ENCODE data around the gene CLCN7. TPM values are rescaled to one million over a fixed set of nuclear protein-coding genes. Genes with fewer than 3 reads are reported as not detected.

Gene CLCN7
- total and polyA plus RNA-seq, 2 experiments from 2014 or later = 17.4 to 53.8 TPM

DNA sequence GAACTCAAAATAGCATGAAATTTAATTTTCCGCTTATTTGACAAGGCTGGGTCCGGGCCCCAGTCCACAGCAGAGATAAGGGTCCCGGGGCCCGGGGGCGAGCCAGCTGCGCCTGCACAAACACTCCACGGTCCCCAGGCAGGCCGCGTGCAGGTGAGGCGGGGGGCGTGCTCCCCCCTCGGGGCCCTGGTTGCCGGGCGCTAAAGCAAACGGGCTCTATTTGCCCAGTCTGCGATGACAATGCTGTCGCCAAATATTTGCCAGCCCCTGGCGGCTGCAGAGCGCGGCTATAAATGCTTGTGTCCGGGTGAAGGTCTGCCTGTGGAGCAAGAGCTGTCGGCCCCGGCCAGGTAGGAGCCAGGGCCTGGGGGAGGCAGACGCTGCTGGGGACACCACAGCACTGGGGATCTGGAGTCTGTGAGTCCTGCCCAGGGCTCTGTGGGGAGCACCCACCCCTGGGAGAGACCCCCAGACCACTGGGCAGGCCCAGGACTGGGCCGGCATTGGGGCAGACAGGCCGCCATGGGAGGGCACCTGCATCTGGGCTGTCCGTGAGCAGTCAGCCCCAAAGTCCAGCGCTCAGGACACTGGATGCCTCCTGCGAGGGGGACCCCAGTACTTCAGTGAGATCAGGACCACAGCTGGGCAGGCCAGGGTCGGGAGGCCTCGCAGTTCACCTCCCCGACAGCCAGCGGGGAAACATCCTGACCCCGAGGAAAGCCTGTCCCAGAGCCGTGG, 43.9 kb downstream of the CLCN7 start, which contains the start of gene PERCC1:
Gene PERCC1, plus strand, starts transcription at position 320 of the 738 bp plus-strand sequence. CDS start 1,516 bp downstream, outside the sequence.
- no peaks in the 10 kb centered on the region for H3K4me1 Mint-ChIP-seq
- Histone ChIP-seq H3K4me1 (ENCODE audit: insufficient read depth) (no peaks in the 10 kb centered on the region), H3F3A (replicated peaks; ENCODE audit: low read depth) (no peaks in the 10 kb centered on the region), H3K36me3 (ENCODE audit: insufficient read depth) (no peaks in the 10 kb centered on the region), H3K79me2 (replicated peaks; ENCODE audit: insufficient read depth) (no peaks in the 10 kb centered on the region), H3K4me2 (no peak within 1 kb of the TSS), H3K9me2 (ENCODE audit: insufficient read depth) (no peaks in the 10 kb centered on the region), H4K20me1 (replicated peaks; ENCODE audit: insufficient read depth) (no peaks in the 10 kb centered on the region), H2AFZ (no peak within 1 kb of the TSS), H3K27me3 (ENCODE audit: insufficient read depth) (no peaks in the 10 kb centered on the region), H3K27ac (ENCODE audit: low read depth) (no peak within 1 kb of the TSS), H3K4me3 (no peak within 1 kb of the TSS)
- no peaks in the 10 kb centered on the region; the same call in 2 of the 3 replicates for H3K9me3 Mint-ChIP-seq
- H3K27ac Mint-ChIP-seq = no peak within 1 kb of the TSS; the same call in 1 of the 2 replicates
- DNase-seq (ENCODE audit: low spot score) (no peak), ATAC-seq (no peak)
- H3K4me3 Mint-ChIP-seq = no peak within 1 kb of the TSS
- no peaks in the 10 kb centered on the region for H3K36me3 Mint-ChIP-seq (ENCODE audit: low read depth)
- no peak for TF ChIP-seq EZH2 (IDR thresholded peaks at IDR 0.05; ENCODE audit: low read depth, unreplicated experiment)
- TF ChIP-seq POLR2AphosphoS5 (IDR thresholded peaks at IDR 0.05; ENCODE audit: low read depth) = no peak
- TF ChIP-seq CREB1 (CRISPR knock-in tag; IDR thresholded peaks at IDR 0.05; ENCODE audit: low read depth) = no peak
- TF ChIP-seq, protein P1, sequence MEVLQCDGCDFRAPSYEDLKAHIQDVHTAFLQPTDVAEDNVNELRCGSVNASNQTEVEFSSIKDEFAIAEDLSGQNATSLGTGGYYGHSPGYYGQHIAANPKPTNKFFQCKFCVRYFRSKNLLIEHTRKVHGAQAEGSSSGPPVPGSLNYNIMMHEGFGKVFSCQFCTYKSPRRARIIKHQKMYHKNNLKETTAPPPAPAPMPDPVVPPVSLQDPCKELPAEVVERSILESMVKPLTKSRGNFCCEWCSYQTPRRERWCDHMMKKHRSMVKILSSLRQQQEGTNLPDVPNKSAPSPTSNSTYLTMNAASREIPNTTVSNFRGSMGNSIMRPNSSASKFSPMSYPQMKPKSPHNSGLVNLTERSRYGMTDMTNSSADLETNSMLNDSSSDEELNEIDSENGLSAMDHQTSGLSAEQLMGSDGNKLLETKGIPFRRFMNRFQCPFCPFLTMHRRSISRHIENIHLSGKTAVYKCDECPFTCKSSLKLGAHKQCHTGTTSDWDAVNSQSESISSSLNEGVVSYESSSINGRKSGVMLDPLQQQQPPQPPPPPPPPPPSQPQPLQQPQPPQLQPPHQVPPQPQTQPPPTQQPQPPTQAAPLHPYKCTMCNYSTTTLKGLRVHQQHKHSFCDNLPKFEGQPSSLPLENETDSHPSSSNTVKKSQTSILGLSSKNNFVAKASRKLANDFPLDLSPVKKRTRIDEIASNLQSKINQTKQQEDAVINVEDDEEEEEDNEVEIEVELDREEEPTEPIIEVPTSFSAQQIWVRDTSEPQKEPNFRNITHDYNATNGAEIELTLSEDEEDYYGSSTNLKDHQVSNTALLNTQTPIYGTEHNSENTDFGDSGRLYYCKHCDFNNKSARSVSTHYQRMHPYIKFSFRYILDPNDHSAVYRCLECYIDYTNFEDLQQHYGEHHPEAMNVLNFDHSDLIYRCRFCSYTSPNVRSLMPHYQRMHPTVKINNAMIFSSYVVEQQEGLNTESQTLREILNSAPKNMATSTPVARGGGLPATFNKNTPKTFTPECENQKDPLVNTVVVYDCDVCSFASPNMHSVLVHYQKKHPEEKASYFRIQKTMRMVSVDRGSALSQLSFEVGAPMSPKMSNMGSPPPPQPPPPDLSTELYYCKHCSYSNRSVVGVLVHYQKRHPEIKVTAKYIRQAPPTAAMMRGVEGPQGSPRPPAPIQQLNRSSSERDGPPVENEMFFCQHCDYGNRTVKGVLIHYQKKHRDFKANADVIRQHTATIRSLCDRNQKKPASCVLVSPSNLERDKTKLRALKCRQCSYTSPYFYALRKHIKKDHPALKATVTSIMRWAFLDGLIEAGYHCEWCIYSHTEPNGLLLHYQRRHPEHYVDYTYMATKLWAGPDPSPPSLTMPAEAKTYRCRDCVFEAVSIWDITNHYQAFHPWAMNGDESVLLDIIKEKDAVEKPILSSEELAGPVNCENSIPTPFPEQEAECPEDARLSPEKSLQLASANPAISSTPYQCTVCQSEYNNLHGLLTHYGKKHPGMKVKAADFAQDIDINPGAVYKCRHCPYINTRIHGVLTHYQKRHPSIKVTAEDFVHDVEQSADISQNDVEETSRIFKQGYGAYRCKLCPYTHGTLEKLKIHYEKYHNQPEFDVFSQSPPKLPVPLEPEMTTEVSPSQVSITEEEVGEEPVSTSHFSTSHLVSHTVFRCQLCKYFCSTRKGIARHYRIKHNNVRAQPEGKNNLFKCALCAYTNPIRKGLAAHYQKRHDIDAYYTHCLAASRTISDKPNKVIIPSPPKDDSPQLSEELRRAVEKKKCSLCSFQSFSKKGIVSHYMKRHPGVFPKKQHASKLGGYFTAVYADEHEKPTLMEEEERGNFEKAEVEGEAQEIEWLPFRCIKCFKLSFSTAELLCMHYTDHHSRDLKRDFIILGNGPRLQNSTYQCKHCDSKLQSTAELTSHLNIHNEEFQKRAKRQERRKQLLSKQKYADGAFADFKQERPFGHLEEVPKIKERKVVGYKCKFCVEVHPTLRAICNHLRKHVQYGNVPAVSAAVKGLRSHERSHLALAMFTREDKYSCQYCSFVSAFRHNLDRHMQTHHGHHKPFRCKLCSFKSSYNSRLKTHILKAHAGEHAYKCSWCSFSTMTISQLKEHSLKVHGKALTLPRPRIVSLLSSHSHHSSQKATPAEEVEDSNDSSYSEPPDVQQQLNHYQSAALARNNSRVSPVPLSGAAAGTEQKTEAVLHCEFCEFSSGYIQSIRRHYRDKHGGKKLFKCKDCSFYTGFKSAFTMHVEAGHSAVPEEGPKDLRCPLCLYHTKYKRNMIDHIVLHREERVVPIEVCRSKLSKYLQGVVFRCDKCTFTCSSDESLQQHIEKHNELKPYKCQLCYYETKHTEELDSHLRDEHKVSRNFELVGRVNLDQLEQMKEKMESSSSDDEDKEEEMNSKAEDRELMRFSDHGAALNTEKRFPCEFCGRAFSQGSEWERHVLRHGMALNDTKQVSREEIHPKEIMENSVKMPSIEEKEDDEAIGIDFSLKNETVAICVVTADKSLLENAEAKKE (CRISPR knock-in tag; IDR thresholded peaks at IDR 0.05) = no peak
- no peak for TF ChIP-seq ZNF114 (CRISPR knock-in tag; IDR thresholded peaks at IDR 0.05)
- no peak for TF ChIP-seq ZNF331 (CRISPR knock-in tag; IDR thresholded peaks at IDR 0.05; ENCODE audit: low read depth)
- no peak for TF ChIP-seq EZH2phosphoT487 (IDR thresholded peaks at IDR 0.05; ENCODE audit: unreplicated experiment)
- TF ChIP-seq, protein P2, sequence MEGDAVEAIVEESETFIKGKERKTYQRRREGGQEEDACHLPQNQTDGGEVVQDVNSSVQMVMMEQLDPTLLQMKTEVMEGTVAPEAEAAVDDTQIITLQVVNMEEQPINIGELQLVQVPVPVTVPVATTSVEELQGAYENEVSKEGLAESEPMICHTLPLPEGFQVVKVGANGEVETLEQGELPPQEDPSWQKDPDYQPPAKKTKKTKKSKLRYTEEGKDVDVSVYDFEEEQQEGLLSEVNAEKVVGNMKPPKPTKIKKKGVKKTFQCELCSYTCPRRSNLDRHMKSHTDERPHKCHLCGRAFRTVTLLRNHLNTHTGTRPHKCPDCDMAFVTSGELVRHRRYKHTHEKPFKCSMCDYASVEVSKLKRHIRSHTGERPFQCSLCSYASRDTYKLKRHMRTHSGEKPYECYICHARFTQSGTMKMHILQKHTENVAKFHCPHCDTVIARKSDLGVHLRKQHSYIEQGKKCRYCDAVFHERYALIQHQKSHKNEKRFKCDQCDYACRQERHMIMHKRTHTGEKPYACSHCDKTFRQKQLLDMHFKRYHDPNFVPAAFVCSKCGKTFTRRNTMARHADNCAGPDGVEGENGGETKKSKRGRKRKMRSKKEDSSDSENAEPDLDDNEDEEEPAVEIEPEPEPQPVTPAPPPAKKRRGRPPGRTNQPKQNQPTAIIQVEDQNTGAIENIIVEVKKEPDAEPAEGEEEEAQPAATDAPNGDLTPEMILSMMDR (conservative IDR thresholded peaks at IDR 0.05; ENCODE audit: low read depth in 2 of 2) = no peak
- TF ChIP-seq, protein P3, sequence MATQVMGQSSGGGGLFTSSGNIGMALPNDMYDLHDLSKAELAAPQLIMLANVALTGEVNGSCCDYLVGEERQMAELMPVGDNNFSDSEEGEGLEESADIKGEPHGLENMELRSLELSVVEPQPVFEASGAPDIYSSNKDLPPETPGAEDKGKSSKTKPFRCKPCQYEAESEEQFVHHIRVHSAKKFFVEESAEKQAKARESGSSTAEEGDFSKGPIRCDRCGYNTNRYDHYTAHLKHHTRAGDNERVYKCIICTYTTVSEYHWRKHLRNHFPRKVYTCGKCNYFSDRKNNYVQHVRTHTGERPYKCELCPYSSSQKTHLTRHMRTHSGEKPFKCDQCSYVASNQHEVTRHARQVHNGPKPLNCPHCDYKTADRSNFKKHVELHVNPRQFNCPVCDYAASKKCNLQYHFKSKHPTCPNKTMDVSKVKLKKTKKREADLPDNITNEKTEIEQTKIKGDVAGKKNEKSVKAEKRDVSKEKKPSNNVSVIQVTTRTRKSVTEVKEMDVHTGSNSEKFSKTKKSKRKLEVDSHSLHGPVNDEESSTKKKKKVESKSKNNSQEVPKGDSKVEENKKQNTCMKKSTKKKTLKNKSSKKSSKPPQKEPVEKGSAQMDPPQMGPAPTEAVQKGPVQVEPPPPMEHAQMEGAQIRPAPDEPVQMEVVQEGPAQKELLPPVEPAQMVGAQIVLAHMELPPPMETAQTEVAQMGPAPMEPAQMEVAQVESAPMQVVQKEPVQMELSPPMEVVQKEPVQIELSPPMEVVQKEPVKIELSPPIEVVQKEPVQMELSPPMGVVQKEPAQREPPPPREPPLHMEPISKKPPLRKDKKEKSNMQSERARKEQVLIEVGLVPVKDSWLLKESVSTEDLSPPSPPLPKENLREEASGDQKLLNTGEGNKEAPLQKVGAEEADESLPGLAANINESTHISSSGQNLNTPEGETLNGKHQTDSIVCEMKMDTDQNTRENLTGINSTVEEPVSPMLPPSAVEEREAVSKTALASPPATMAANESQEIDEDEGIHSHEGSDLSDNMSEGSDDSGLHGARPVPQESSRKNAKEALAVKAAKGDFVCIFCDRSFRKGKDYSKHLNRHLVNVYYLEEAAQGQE (IDR thresholded peaks at IDR 0.05; ENCODE audit: unreplicated experiment) = no peak
- no peak for TF ChIP-seq JUNB (IDR thresholded peaks at IDR 0.05; ENCODE audit: unreplicated experiment)
- TF ChIP-seq STAT1 (IDR thresholded peaks at IDR 0.05; ENCODE audit: unreplicated experiment) = no peak
- TF ChIP-seq NANOG (IDR thresholded peaks at IDR 0.05; ENCODE audit: borderline replicate concordance) = no peak
- TF ChIP-seq, protein P4, sequence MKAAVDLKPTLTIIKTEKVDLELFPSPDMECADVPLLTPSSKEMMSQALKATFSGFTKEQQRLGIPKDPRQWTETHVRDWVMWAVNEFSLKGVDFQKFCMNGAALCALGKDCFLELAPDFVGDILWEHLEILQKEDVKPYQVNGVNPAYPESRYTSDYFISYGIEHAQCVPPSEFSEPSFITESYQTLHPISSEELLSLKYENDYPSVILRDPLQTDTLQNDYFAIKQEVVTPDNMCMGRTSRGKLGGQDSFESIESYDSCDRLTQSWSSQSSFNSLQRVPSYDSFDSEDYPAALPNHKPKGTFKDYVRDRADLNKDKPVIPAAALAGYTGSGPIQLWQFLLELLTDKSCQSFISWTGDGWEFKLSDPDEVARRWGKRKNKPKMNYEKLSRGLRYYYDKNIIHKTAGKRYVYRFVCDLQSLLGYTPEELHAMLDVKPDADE (IDR thresholded peaks at IDR 0.05) = no peak
- peaks cover 11% of the 10 kb centered on the region for H3K27me3 Mint-ChIP-seq (ENCODE audit: insufficient read depth, low read depth, poor library complexity)

Measured in GM23338 (cell line).